HG02885 (cell line): ENCODE measurements around the gene DUS4L.
A peak's percentile ranks its signal among the peaks of the same experiment; 100 is the strongest.
"Not testable (repeated sequence)": the region's sequence is repeated elsewhere in the genome, so short reads cannot be mapped to it uniquely, and the experiment has no call there.

ENCODE experiments used
- ATAC-seq: cut with Tn5 transposase; IDR thresholded peaks from one replicate; pipeline ENCODE4 v1.9.1; 2021; ENCODE audit warnings: mild to moderate bottlenecking; ENCODE audit not compliant: unreplicated experiment, poor library complexity

Gene DUS4L, protein sequence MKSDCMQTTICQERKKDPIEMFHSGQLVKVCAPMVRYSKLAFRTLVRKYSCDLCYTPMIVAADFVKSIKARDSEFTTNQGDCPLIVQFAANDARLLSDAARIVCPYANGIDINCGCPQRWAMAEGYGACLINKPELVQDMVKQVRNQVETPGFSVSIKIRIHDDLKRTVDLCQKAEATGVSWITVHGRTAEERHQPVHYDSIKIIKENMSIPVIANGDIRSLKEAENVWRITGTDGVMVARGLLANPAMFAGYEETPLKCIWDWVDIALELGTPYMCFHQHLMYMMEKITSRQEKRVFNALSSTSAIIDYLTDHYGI

DNA sequence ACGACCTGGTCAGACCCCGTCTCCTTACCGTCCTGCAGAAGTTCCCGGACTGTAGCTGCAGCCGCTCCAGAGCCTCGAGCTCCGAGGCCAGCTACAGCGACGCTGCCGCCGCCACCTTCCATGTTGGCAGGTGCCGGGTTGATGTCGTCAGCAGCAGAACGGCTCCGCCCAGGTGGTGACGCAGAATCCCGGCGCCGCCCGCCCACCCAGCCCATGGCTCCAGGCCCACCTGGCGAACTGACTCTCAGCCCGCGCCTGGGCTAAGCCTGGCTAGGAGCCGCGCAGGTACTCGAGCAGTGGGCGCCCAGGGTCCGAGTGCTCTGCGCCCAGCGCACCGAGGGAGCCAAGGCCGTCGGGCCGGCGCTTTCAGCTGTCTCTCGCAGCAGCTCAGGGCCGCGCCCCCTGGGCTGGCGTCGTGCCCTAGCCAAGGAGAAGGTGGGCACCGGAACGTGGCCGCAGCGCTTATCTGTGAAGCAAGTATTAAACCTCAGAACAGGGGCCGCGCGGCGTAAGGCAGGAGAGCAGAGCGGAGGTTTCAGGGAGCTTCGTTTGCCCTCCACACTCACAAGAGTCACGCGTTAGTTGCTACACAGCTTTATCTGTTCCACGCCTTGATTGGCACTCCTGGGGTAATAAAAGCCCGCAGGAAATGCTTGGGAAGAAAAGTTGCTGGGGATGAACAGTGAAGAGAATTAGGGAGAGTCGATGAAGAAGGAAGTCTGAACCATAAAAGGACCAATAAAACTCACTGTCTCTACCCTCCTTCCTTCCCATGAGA is at the start of gene DUS4L, which contains the start of gene COG5:
DUS4L (plus strand) TSS at position 197 of the 778 bp plus-strand sequence. CDS start 3,100 bp downstream, outside the sequence.
COG5 (minus strand) TSS at position 146 of the 778 bp plus-strand sequence; CDS start at position 122, 24 bp downstream.
- peak; percentile 93 for ATAC-seq

DNA sequence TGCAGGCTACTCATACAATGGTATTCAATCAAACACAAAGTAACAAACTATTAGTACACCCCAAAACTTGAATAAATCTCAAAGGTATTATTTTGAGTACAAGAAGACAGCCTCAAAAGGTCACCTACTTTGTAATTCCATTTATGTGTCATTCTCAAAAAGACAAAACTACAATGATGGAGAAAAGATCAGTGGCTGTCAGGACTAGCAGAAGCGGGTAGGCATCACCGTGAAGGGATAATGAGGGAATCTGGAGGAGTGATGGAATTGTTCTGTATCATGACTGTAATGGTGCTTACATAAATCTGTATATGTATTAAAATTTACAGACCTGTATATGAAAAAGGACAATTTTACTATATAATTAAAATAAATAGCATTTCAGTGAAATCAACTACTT is 37.1 kb upstream of the DUS4L start:
- no peak for ATAC-seq

DNA sequence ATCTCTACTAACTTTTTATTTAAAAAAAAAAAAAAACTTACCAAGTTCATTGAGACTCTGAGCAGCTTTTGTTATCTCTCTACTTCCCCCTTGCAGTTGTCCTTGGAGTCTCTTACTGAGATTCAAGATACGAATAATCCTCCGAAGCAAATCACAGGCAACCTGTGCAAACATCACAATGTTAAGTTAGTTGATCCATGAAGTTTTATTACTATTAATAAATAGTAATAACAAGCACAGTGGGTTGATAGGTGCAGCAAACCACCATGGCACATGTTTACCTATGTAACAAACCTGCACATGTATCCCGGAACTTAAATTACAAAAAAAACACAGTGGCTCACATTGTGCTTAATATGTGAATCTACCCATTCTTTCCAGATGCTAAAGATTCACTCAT is 36.6 kb upstream of the DUS4L start:
- ATAC-seq, result no peak

- ATAC-seq, result no peak
Observed at GRCh38 chr7:107528461-107528860, 35.3 kb upstream of the DUS4L start.

- no peak for ATAC-seq
Observed at GRCh38 chr7:107530751-107531150, 33.0 kb upstream of the DUS4L start.

DNA sequence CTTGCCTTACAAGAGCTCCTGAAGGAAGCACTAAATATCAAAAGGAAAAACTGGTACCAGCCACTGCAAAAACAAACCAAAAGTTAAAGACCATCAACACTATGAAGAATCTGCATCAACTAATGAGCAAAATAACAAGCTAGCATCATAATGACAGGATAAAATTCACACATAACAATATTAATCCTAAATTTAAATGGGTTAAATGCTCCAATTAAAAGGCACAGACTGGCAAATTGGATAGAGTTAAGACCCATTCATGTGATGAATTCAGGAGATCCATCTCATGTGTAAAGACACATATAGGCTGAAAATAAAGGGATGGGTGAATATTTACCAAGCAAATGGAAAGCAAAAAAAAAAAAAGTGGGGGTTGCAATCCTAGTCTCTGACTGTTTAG is 29.6 kb upstream of the DUS4L start:
- no peak for ATAC-seq

DNA sequence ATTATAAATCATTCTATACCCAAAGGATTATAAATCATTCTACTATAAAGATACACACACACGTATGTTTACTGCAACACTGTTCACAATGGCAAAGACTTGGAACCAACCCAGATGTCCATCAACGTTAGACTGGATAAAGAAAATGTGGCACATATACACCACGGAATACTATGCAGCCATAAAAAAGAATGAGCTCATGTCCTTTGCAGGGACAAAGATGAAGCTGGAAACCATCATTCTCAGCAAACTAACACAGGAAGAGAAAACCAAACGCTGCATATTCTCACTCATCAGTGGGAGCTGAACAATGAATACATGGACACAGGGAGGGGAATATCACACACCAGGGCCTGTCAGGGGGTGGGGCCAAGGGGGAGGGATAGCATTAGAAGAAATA is 26.5 kb upstream of the DUS4L start:
- ATAC-seq, result not testable (repeated sequence)

- no peak for ATAC-seq
Observed at GRCh38 chr7:107538001-107538400, 25.8 kb upstream of the DUS4L start.

GRCh38 chr7:107543338-107543993 is 20.3 kb upstream of the DUS4L start:
- no peak for ATAC-seq

DNA sequence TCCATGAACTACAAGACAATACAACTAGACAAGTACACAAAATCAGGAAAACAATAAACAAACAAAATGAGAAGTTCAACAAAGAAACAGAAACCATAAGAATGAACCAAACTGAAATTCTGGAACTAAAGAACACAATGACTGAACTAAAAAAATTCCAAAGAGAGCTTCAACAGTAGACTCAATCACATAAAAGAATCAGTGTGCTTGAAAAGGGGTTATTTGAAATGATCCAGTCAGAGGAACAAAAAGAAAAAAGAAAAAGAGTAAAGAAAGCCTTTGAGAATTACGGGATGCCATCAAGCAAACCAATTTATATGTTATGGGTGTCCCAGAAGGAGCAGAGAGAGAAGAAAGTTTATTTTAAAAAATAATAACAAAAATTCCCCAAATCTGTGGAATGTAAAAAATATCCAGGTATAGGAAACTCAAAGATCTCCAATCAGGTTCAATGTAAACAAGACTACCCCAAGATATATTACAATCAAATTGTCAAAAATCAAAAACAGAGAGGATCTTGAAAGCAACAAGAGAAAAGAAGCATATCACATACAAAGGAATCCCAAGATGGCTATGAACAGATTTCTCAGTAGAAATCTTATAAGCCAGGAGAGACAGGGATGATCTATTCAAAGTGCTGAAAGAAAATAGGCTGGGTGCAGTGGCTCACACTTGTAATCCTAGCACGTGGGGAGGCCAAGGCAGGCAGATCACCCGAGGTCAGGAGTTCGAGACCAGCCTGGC is 18.8 kb upstream of the DUS4L start:
- ATAC-seq, result no peak

DNA sequence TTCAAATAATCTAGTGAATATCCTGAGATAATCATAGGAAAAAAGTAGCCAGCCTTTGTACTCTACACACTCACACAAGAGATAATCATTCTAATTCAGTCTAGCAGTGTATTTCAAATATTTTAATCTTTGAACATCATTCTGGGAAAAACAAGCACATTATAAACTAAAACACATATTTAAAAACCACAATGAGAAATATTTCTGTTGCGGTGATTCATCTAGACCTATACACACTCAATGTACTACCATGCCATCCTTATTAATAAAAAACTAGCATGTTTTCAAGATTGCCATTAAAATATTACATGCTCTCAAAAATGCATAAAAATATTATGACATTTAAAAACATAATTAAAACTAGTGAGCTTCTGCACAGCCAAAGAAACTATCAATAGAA is 11.8 kb upstream of the DUS4L start:
- no peak for ATAC-seq

DNA sequence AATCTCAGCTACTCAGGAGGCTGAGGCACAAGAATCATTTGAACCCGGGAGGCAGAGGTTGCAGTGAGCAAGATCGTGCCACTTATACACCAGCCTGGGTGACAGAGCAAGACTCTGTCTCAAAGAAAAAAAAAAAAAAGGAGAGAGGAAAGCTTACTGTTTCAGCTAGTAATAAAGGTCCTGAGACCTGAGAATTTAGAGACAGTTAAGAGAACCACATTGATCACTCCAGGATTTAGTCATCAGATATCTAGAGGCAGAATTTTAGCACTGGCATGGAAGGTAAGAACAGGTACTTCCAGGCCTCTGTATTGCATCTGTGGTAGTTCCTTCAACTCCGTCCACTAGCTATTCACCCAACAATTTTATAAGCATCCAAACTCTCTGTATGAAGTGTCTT is 7.9 kb upstream of the DUS4L start:
- ATAC-seq, result no peak

GRCh38 chr7:107559864-107560263 is 3.9 kb upstream of the DUS4L start:
- no peak for ATAC-seq

DNA sequence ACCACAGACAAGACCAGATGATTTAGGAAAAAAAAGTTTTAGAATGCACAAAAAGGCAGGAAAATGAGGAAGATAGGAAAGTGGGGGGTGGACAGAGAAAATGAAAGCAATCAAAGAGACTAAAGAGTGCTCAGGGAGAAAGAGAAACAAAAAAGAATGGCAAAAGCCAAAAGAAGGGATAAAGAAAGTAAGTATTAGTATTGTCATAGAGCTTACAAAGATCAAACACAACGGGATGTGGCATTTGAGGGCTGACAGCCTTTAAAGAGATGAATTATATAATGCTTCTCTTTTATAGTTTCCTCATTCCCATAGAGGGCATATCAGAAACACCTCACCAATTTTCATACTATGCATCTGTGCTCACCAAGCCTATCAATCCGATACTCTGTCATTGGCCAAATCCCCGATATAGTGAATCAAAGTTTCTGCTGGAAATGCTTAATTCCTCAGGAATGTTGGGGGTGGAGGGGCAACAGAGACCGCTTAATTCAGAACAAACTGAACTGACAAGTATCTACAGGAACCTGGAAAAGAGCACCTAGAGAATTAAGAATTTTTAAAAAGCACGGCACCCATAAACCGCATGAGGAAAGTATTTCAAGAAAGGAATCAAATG is 2.8 kb upstream of the DUS4L start:
- ATAC-seq, result no peak

DNA sequence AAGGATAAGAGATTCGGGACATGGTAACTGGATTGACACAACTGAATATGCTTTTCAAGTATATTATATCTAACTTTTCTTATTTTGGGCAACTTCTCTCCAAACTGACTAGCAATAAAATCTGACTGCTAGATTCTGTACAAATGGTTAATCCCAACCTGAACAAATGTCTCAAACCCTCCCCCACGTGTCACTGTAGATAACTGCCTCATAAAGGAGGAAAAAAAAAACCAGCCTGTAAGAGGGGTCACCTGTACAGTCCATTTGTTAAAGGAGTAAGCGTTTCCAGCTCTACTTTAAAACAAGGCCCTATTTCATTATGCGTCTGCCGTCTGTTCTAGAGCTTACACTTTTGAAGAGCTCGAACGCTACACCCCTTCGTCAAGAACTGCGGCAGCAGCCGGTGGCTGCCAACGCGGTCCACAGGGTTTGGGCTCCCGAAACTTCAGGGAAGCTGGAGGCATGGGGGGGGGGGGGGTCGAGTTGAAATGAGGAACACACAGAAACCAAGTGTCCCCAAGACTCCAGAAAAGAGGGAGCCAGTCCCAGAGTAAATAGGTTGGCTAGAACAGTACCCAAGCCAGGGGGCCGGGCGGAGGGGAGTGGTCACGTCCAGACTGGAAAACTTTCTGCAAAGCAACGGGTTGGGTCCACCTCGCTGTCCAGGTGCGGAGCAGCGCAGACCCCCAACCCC is 543 bp upstream of the DUS4L start:
- peak; percentile 60 for ATAC-seq

GRCh38 chr7:107564553-107565298 is 955 bp downstream of the DUS4L start:
- no peak for ATAC-seq

GRCh38 chr7:107570298-107570697 is 6.5 kb downstream of the DUS4L start:
- no peak for ATAC-seq

GRCh38 chr7:107573537-107573936 is 9.8 kb downstream of the DUS4L start:
- ATAC-seq, result no peak

- ATAC-seq, result no peak
Observed at GRCh38 chr7:107579554-107579884, 15.7 kb downstream of the DUS4L start.
